ENCODE measurements around the gene NOL12.

DNA sequence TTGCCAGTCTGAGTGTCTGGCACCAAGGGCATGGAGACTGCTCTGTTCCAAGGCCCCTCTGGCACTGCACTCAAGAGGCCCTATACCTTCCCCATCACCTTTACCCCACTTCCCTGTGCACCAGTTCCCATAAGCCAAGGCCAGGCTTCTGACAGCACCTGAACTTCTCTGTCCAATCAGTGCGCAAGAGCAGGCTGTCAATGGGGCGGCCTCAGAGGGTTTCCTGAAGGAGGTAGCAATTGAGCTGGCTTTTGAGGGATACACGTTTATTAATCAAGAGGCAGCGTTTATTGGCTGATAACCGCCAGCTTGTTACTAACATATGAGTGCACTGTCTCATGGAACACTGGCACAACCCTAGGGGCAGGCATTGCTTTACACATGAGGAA lies 44.6 kb upstream of the NOL12 start:
- TF ChIP-seq, protein P1, sequence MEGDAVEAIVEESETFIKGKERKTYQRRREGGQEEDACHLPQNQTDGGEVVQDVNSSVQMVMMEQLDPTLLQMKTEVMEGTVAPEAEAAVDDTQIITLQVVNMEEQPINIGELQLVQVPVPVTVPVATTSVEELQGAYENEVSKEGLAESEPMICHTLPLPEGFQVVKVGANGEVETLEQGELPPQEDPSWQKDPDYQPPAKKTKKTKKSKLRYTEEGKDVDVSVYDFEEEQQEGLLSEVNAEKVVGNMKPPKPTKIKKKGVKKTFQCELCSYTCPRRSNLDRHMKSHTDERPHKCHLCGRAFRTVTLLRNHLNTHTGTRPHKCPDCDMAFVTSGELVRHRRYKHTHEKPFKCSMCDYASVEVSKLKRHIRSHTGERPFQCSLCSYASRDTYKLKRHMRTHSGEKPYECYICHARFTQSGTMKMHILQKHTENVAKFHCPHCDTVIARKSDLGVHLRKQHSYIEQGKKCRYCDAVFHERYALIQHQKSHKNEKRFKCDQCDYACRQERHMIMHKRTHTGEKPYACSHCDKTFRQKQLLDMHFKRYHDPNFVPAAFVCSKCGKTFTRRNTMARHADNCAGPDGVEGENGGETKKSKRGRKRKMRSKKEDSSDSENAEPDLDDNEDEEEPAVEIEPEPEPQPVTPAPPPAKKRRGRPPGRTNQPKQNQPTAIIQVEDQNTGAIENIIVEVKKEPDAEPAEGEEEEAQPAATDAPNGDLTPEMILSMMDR (IDR thresholded peaks at IDR 0.05): no peak
- no peak for TF ChIP-seq POLR2AphosphoS5 (IDR thresholded peaks at IDR 0.05; ENCODE audit: insufficient read depth in 1 of 2, low read depth in 1 of 2)
